HEK293 (cell line): ENCODE results near the gene SIRPA.

Experiments
- CTCF ChIA-PET: fragments of 350-600 bp; formaldehyde crosslinking; extraction: SDS; loops from one replicate; lab custom pipeline; 2021; ENCODE audit warnings: antibody characterized with exemption; lab: Yijun Ruan, JAX
- POLR2A ChIA-PET: fragments of 300-600 bp; formaldehyde crosslinking; extraction: SDS; loops from one replicate; lab custom pipeline; 2020; ENCODE audit warnings: antibody characterized with exemption, inconsistent platforms; lab: Yijun Ruan, JAX
- H3K27ac ChIP-seq: fragments of 200-500 bp; sonication (Bioruptor generic); 2 replicates; pipeline ENCODE4 v1.5.1; 2014; ENCODE audit warnings: low read depth, low read length, control low read depth, inconsistent platforms; ENCODE audit errors: extremely low read depth
- H3K36me3 ChIP-seq, 2 experiments: fragments of 200-500 bp in 1 of 2; sonication (Bioruptor generic) in 1 of 2; 1 replicate in 1 of 2; 2 replicates in 1 of 2; pipeline ENCODE4 v1.5.1; 2014 to 2017; ENCODE audit warnings: inconsistent platforms in 2 of 2, low read length in 2 of 2; ENCODE audit not compliant: control insufficient read depth in 2 of 2, insufficient read depth in 1 of 2
- H3K4me1 ChIP-seq: fragments of 200-500 bp; sonication (Bioruptor generic); 2 replicates; pipeline ENCODE4 v1.5.1; 2014; ENCODE audit warnings: mild to moderate bottlenecking, low read length, inconsistent platforms; ENCODE audit not compliant: control insufficient read depth, insufficient read depth
- H3K4me3 ChIP-seq: 2 replicates; pipeline ENCODE4 v1.5.1; 2011; ENCODE audit warnings: low read depth, mild to moderate bottlenecking, control low read depth, low read length, moderate library complexity
- H3K9me3 ChIP-seq: fragments of 200-500 bp; sonication (Bioruptor generic); 2 replicates; pipeline ENCODE4 v1.5.1; 2014; ENCODE audit warnings: low read depth, low read length, inconsistent platforms; ENCODE audit not compliant: control insufficient read depth, insufficient read depth
- INSM2 ChIP-seq: fragments of 450-650 bp; formaldehyde crosslinking; IDR thresholded peaks from 2 replicates; pipeline ENCODE4 v1.5.1; 2016; ENCODE audit warnings: missing biosample characterization, missing genetic modification characterization
- KLF9 ChIP-seq: fragments of 450-650 bp; formaldehyde crosslinking; IDR thresholded peaks from 2 replicates; pipeline ENCODE4 v1.5.1; 2016; ENCODE audit warnings: missing biosample characterization, missing genetic modification characterization, low read depth
- PRDM2 ChIP-seq: fragments of 450-650 bp; formaldehyde crosslinking; IDR thresholded peaks from 2 replicates; pipeline ENCODE4 v1.5.1; 2016; ENCODE audit warnings: missing biosample characterization, missing genetic modification characterization, borderline replicate concordance
- ZBTB17 ChIP-seq: fragments of 450-650 bp; formaldehyde crosslinking; IDR thresholded peaks from 2 replicates; pipeline ENCODE4 v1.5.1; 2016; ENCODE audit warnings: missing biosample characterization, missing genetic modification characterization
- ZBTB21 ChIP-seq: fragments of 450-650 bp; formaldehyde crosslinking; IDR thresholded peaks from 2 replicates; pipeline ENCODE4 v1.5.1; 2017; ENCODE audit warnings: missing biosample characterization, missing genetic modification characterization
- ZFP3 ChIP-seq: fragments of 450-650 bp; formaldehyde crosslinking; IDR thresholded peaks from 2 replicates; pipeline ENCODE4 v1.5.1; 2016; ENCODE audit warnings: low read depth, missing biosample characterization, missing genetic modification characterization
- ZFP69B ChIP-seq: fragments of 450-650 bp; formaldehyde crosslinking; IDR thresholded peaks from 2 replicates; pipeline ENCODE4 v1.5.1; 2016; ENCODE audit warnings: missing biosample characterization, missing genetic modification characterization
- ZNF48 ChIP-seq: fragments of 450-650 bp; formaldehyde crosslinking; IDR thresholded peaks from 2 replicates; pipeline ENCODE4 v1.5.1; 2016; ENCODE audit warnings: missing biosample characterization, missing genetic modification characterization
- ZNF510 ChIP-seq: fragments of 450-650 bp; formaldehyde crosslinking; IDR thresholded peaks from 2 replicates; pipeline ENCODE4 v1.5.1; 2018; ENCODE audit warnings: mild to moderate bottlenecking, missing genetic modification characterization, missing biosample characterization; ENCODE audit not compliant: insufficient replicate concordance
- ZNF555 ChIP-seq: fragments of 450-650 bp; formaldehyde crosslinking; conservative IDR thresholded peaks from 2 replicates; pipeline ENCODE4 v1.5.1; 2017; ENCODE audit warnings: missing biosample characterization, mild to moderate bottlenecking, missing genetic modification characterization, inconsistent platforms
- ZNF596 ChIP-seq: fragments of 450-650 bp; IDR thresholded peaks from 2 replicates; pipeline ENCODE4 v1.5.0; 2018; ENCODE audit warnings: missing biosample characterization, mild to moderate bottlenecking, missing genetic modification characterization, moderate library complexity

The SIRPA gene

GRCh38 chr20:1876975-1877608 is 18.1 kb upstream of the SIRPA start (continued):
- TF ChIP-seq ZFP69B (tag by site-specific recombination) (no peak), KLF9 (no peak), ZNF48 (tag by site-specific recombination) (no peak), PRDM2 (tag by site-specific recombination) (no peak), ZNF510 (tag by site-specific recombination) (no peak), ZBTB17 (tag by site-specific recombination) (no peak)
- TF ChIP-seq, all 188 proteins: peak for 0

GRCh38 chr20:1877609-1878200 is 17.5 kb upstream of the SIRPA start:
- TF ChIP-seq INSM2 (tag by site-specific recombination) (no peak), ZBTB21 (no peak)
- no peak overlapping the region for H3K27ac ChIP-seq
- H3K36me3 ChIP-seq, result no peaks in the 10 kb centered on the region
- H3K4me3 ChIP-seq, result no peak overlapping the region
- POLR2A ChIA-PET, result no interaction called here
- no peaks in the 10 kb centered on the region for H3K9me3 ChIP-seq
- CTCF ChIA-PET, result interaction anchor here (0.6 kb wide), 1 partner anchor 400 kb away, joined by 3 read pairs; no protein-coding TSS in a partner anchor
- H3K4me1 ChIP-seq, result 0 out of 2 replicates have a peak, but pooled peaks cover 5% of the 10 kb centered on the region

- H3K4me1 ChIP-seq, result 0 out of 2 replicates have a peak, but pooled peaks cover 5% of the 10 kb centered on the region
- H3K36me3 ChIP-seq, result no peaks in the 10 kb centered on the region
- TF ChIP-seq ZFP3 (tag by site-specific recombination) (no peak), ZNF596 (tag by site-specific recombination) (no peak), ZNF555 (no peak)
- TF ChIP-seq, all 188 proteins: peak for 0
- POLR2A ChIA-PET, result interaction anchor here (1.9 kb wide), 1 partner anchor 10 kb away, joined by 10 read pairs; no protein-coding TSS in a partner anchor
- no peak overlapping the region for H3K4me3 ChIP-seq
- no peak overlapping the region for H3K27ac ChIP-seq
- CTCF ChIA-PET, result interaction anchor here (0.6 to 1.1 kb wide), 3 partner anchors 77 to 102 kb away, joined by 3 to 5 read pairs (median 4); no protein-coding TSS in a partner anchor
- H3K9me3 ChIP-seq, result no peaks in the 10 kb centered on the region
Observed at GRCh38 chr20:1879369-1879768, 15.8 kb upstream of the SIRPA start.
